Uterus (tissue), 2 donors: ENCODE results near the gene PSKH1.

ENCODE experiments used
- POLR2A ChIP-seq, 2 donors: fragments of 450-650 bp; IDR thresholded peaks; one replicate each; pipeline ENCODE4 v1.6.1; 2016; ENCODE audit warnings: antibody characterized with exemption in 2 of 2, mild to moderate bottlenecking in 1 of 2, moderate library complexity in 1 of 2
- TF ChIP-seq, protein P1 (sequence below), 4 experiments: fragments of 200-600 bp in 2 of 4; fragments of 450-650 bp in 2 of 4; sonication (generic) in 2 of 4; IDR thresholded peaks; one replicate each; pipeline ENCODE4 v1.5.1; 2016 to 2019; ENCODE audit warnings: antibody characterized with exemption in 4 of 4, mild to moderate bottlenecking in 2 of 4, moderate library complexity in 1 of 4

DNA sequence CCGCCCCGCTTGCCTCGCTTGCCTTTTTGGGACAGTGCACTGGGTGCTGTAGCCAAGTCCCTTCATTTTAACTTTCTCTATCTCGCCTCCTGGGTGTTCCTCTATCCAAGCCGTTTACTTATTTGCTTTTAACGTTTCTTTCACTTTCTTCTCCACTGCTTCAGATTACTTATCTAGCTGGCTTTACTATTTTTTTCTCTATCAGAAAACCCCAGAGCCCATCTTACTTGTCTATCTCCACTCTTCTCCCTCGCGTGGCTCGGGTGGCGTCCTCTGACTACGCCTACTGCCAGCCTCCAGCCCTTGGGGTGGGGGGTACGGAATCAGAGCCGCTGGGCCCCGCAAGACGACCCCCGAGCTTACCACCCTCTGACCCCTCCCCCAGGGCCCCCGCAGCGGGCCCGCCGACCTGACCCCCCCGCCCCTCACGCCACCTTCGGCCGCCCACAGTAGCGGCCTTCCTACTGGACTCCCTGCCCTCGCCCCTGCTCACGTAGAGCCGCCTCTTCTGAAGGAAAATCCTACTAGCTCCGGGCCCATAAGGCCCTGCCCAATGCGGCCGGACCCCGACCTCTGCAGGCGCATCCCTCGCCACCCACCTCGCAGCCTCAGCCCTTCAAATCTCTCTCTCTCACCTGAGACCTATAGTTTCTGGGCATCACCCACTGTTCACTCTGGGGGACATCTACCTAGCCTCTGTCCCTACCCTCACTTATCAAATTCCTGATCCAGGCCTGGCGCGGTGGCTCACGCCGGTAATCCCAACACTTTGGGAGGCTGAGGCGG lies 76.4 kb downstream of the PSKH1 start:
- TF ChIP-seq, protein P1, sequence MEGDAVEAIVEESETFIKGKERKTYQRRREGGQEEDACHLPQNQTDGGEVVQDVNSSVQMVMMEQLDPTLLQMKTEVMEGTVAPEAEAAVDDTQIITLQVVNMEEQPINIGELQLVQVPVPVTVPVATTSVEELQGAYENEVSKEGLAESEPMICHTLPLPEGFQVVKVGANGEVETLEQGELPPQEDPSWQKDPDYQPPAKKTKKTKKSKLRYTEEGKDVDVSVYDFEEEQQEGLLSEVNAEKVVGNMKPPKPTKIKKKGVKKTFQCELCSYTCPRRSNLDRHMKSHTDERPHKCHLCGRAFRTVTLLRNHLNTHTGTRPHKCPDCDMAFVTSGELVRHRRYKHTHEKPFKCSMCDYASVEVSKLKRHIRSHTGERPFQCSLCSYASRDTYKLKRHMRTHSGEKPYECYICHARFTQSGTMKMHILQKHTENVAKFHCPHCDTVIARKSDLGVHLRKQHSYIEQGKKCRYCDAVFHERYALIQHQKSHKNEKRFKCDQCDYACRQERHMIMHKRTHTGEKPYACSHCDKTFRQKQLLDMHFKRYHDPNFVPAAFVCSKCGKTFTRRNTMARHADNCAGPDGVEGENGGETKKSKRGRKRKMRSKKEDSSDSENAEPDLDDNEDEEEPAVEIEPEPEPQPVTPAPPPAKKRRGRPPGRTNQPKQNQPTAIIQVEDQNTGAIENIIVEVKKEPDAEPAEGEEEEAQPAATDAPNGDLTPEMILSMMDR (IDR thresholded peaks at IDR 0.05): peak in 1 of 4 experiments; percentile 15
- no peak for TF ChIP-seq POLR2A (IDR thresholded peaks at IDR 0.05)
